ENCODE data around the gene TOGARAM2. TPM values are rescaled to one million over a fixed set of nuclear protein-coding genes. Genes with fewer than 3 reads are reported as not detected.

TOGARAM2 gene
- total and polyA plus RNA-seq, 9 donors = 0.52 to 3.8 (median 1.3) TPM

DNA sequence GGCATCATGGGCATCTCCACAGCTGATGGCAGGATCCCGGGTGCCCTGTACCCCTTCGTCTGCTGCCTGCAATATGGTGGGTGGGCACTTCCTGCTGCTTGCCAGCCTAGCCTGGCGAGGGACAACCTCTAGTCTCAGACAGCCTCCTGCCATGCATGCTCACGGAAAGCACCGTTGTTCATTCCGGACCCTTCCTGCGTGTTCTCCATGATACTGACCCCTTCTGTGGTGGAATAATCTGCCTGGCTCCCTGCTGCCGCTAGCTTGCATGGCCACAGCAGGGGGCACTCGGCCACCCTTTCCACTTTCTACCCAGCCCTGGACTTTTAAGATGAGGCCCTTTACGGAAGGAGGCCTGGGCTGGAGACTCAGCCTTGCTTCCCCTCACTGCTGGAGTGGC lies 81.3 kb downstream of the TOGARAM2 start:
- no peaks in the 10 kb centered on the region for H3K27me3 ChIP-seq (ENCODE audit: control insufficient read depth, insufficient read depth, low read length)
- H3K36me3 ChIP-seq (ENCODE audit: control insufficient read depth, insufficient read depth, low read length) = no peaks in the 10 kb centered on the region
- H3K4me1 ChIP-seq (ENCODE audit: control insufficient read depth, insufficient read depth, low read length) = peaks cover 37% of the 10 kb centered on the region
- no peak overlapping the region for H3K27ac ChIP-seq (ENCODE audit: low read length)
- H3K4me3 ChIP-seq (ENCODE audit: low read length) = no peak overlapping the region
- no peak for DNase-seq
- H3K9me3 ChIP-seq (replicated peaks; ENCODE audit: control insufficient read depth, low read depth, low read length) = no peaks in the 10 kb centered on the region
- 81% methylated on average over 9 of the region's 10 CpGs for WGBS (ENCODE audit: insufficient coverage)

DNA sequence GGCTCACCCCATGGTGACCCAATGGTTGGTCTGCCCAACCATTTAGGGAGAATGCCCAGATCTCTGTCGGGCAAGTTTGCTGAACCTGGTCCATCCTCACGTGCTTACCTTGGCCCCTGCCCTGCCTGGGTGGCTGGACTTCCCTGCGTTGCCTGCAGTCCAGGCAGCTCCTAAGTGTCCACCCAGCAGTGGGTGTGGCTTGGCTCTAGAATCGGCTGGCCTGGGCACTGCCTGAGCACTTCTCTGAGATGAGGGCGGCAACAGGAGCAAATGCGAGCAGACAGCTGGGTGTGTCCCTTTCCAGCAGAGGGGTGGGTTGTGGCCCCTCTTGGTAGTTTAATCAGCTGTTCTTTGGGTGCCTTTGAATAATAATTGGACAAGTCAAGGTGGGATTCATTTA lies 82.0 kb downstream of the TOGARAM2 start:
- Histone ChIP-seq H3K4me1 (ENCODE audit: control insufficient read depth, insufficient read depth, low read length) (peaks cover 37% of the 10 kb centered on the region), H3K36me3 (ENCODE audit: control insufficient read depth, insufficient read depth, low read length) (no peaks in the 10 kb centered on the region), H3K27ac (ENCODE audit: low read length) (no peak overlapping the region), H3K9me3 (replicated peaks; ENCODE audit: control insufficient read depth, low read depth, low read length) (no peaks in the 10 kb centered on the region), H3K27me3 (ENCODE audit: control insufficient read depth, insufficient read depth, low read length) (no peaks in the 10 kb centered on the region), H3K4me3 (ENCODE audit: low read length) (no peak overlapping the region)
- WGBS (ENCODE audit: insufficient coverage) = 61% methylated on average over 6 of the region's 6 CpGs
- DNase-seq = peak; percentile 60

GRCh38 chr2:29063646-29064345 lies 82.7 kb downstream of the TOGARAM2 start:
- peaks cover 37% of the 10 kb centered on the region for H3K4me1 ChIP-seq (ENCODE audit: control insufficient read depth, insufficient read depth, low read length)
- H3K4me3 ChIP-seq (ENCODE audit: low read length) = no peak overlapping the region
- peak overlapping the region; percentile 69 for H3K27ac ChIP-seq (ENCODE audit: low read length)
- WGBS (ENCODE audit: insufficient coverage) = 29% methylated on average over 10 of the region's 20 CpGs
- no peaks in the 10 kb centered on the region for H3K9me3 ChIP-seq (replicated peaks; ENCODE audit: control insufficient read depth, low read depth, low read length)
- H3K27me3 ChIP-seq (ENCODE audit: control insufficient read depth, insufficient read depth, low read length) = no peaks in the 10 kb centered on the region
- peak; percentile 87 for DNase-seq
- H3K36me3 ChIP-seq (ENCODE audit: control insufficient read depth, insufficient read depth, low read length) = no peaks in the 10 kb centered on the region

DNA sequence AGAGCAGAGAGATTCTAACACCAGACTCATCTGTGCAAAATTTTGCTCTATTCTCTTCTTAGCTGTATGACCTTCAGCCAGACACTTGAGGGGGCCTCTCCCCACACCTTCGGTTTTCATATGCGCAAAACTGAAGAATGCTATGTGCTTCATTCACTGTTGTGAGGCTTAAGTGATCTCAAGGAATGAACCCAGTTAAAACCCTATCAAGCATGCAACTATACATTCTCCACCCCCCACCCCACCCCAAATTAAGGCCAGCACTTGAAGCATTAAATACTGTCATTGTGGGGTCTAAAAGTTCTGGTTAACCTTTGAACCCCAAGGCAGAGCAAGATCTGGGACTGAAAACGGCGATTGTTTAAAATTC lies 83.2 kb downstream of the TOGARAM2 start:
- DNase-seq = no peak
- Histone ChIP-seq H3K9me3 (replicated peaks; ENCODE audit: control insufficient read depth, low read depth, low read length) (no peaks in the 10 kb centered on the region), H3K4me3 (ENCODE audit: low read length) (no peak overlapping the region), H3K36me3 (ENCODE audit: control insufficient read depth, insufficient read depth, low read length) (no peaks in the 10 kb centered on the region), H3K27ac (ENCODE audit: low read length) (peak overlapping the region; percentile 69), H3K27me3 (ENCODE audit: control insufficient read depth, insufficient read depth, low read length) (no peaks in the 10 kb centered on the region), H3K4me1 (ENCODE audit: control insufficient read depth, insufficient read depth, low read length) (peaks cover 37% of the 10 kb centered on the region)
- WGBS (ENCODE audit: insufficient coverage) = 92% methylated on average over 2 of the region's 4 CpGs

- H3K4me3 ChIP-seq (ENCODE audit: low read length) = no peak overlapping the region
- H3K36me3 ChIP-seq (ENCODE audit: control insufficient read depth, insufficient read depth, low read length) = no peaks in the 10 kb centered on the region
- 65% methylated on average over 11 of the region's 11 CpGs for WGBS (ENCODE audit: insufficient coverage)
- no peaks in the 10 kb centered on the region for H3K27me3 ChIP-seq (ENCODE audit: control insufficient read depth, insufficient read depth, low read length)
- DNase-seq = no peak
- H3K4me1 ChIP-seq (ENCODE audit: control insufficient read depth, insufficient read depth, low read length) = peaks cover 37% of the 10 kb centered on the region
- no peaks in the 10 kb centered on the region for H3K9me3 ChIP-seq (replicated peaks; ENCODE audit: control insufficient read depth, low read depth, low read length)
- no peak overlapping the region for H3K27ac ChIP-seq (ENCODE audit: low read length)
These were observed 83.6 kb downstream of the TOGARAM2 start for GRCh38 chr2:29064746-29065067.

DNA sequence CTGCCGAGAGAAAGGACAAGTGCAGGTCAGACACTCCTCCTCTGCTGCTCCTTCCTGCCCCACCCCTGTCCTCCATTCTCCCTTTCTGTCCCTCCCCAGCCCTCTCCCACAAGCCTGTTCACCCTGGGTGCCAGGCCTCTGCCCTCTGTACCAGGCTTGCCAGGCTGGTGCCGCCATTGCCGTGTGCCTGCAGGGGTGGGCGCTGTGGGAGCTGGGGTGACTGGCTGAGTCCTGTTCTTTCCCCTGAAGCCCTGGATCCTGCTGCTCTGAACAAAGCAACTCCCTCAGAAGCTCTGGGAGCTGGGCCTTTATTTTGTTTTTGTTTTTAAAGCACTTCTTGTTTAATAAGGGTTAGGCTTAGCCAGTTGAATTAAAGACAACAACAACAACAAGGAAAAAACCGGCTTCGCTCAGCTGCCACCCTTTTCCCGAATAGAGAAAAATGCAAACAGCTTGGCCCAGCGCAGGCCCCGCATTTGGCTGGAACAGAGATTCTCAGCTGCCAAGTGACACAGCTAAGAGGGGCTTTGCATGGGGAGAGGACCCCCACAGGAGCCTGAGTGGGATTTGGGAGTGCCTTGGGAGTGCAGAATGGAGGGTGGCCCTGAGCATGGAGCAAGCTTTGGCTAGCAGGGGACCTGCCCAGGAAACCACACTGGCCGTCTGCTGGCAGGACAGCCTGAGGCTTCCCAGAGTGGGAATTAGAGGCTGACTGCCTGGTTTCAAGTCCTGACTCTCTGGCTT lies 84.1 kb downstream of the TOGARAM2 start:
- DNase-seq = no peak
- 57% methylated on average over 7 of the region's 10 CpGs for WGBS (ENCODE audit: insufficient coverage)
- Histone ChIP-seq H3K9me3 (replicated peaks; ENCODE audit: control insufficient read depth, low read depth, low read length) (no peaks in the 10 kb centered on the region), H3K4me1 (ENCODE audit: control insufficient read depth, insufficient read depth, low read length) (peaks cover 37% of the 10 kb centered on the region), H3K36me3 (ENCODE audit: control insufficient read depth, insufficient read depth, low read length) (no peaks in the 10 kb centered on the region), H3K27me3 (ENCODE audit: control insufficient read depth, insufficient read depth, low read length) (no peaks in the 10 kb centered on the region), H3K27ac (ENCODE audit: low read length) (peak overlapping the region; percentile 47), H3K4me3 (ENCODE audit: low read length) (no peak overlapping the region)

GRCh38 chr2:29066271-29066860 lies 85.3 kb downstream of the TOGARAM2 start:
- H3K4me1 ChIP-seq (ENCODE audit: control insufficient read depth, insufficient read depth, low read length) = peaks cover 41% of the 10 kb centered on the region
- H3K9me3 ChIP-seq (replicated peaks; ENCODE audit: control insufficient read depth, low read depth, low read length) = no peaks in the 10 kb centered on the region
- no peak for DNase-seq
- no peak overlapping the region for H3K27ac ChIP-seq (ENCODE audit: low read length)
- H3K4me3 ChIP-seq (ENCODE audit: low read length) = no peak overlapping the region
- no peaks in the 10 kb centered on the region for H3K27me3 ChIP-seq (ENCODE audit: control insufficient read depth, insufficient read depth, low read length)
- H3K36me3 ChIP-seq (ENCODE audit: control insufficient read depth, insufficient read depth, low read length) = no peaks in the 10 kb centered on the region
- 97% methylated on average over 4 of the region's 8 CpGs for WGBS (ENCODE audit: insufficient coverage)

GRCh38 chr2:29066997-29067605 lies 86.0 kb downstream of the TOGARAM2 start:
- Histone ChIP-seq H3K4me3 (ENCODE audit: low read length) (no peak overlapping the region), H3K4me1 (ENCODE audit: control insufficient read depth, insufficient read depth, low read length) (peaks cover 47% of the 10 kb centered on the region), H3K9me3 (replicated peaks; ENCODE audit: control insufficient read depth, low read depth, low read length) (no peaks in the 10 kb centered on the region), H3K27ac (ENCODE audit: low read length) (no peak overlapping the region), H3K36me3 (ENCODE audit: control insufficient read depth, insufficient read depth, low read length) (no peaks in the 10 kb centered on the region), H3K27me3 (ENCODE audit: control insufficient read depth, insufficient read depth, low read length) (no peaks in the 10 kb centered on the region)
- no peak for DNase-seq
- WGBS (ENCODE audit: insufficient coverage) = 62% methylated on average over 5 of the region's 7 CpGs

GRCh38 chr2:29068513-29068912 lies 87.4 kb downstream of the TOGARAM2 start:
- WGBS (ENCODE audit: insufficient coverage) = 73% methylated on average over 7 of the region's 7 CpGs
- Histone ChIP-seq H3K4me3 (ENCODE audit: low read length) (no peak overlapping the region), H3K4me1 (ENCODE audit: control insufficient read depth, insufficient read depth, low read length) (peaks cover 38% of the 10 kb centered on the region), H3K27me3 (ENCODE audit: control insufficient read depth, insufficient read depth, low read length) (no peaks in the 10 kb centered on the region), H3K27ac (ENCODE audit: low read length) (no peak overlapping the region), H3K9me3 (replicated peaks; ENCODE audit: control insufficient read depth, low read depth, low read length) (no peaks in the 10 kb centered on the region), H3K36me3 (ENCODE audit: control insufficient read depth, insufficient read depth, low read length) (no peaks in the 10 kb centered on the region)
- no peak for DNase-seq

DNA sequence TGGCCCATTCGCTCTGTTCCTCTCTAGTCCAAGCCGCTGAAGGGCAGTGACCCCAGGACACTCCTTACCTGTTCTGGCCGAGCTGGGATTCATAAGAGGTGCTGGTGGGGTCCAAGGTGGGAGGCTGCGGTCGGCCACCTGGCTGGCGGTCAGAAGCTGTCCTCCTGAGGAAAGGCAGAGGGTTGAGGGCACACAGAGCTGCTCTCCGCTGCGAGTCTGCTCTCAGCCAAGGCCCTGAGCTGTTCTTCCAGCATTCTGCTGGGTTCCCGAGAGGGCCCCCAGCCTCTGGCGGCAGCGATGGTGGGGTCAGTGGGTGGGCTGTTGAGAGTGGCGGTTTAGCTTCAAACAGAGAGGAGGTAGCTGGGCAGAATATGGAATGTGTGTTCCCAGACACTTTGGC lies 89.4 kb downstream of the TOGARAM2 start:
- Histone ChIP-seq H3K9me3 (replicated peaks; ENCODE audit: control insufficient read depth, low read depth, low read length) (no peaks in the 10 kb centered on the region), H3K4me3 (ENCODE audit: low read length) (no peak overlapping the region), H3K4me1 (ENCODE audit: control insufficient read depth, insufficient read depth, low read length) (peaks cover 32% of the 10 kb centered on the region), H3K27ac (ENCODE audit: low read length) (no peak overlapping the region), H3K27me3 (ENCODE audit: control insufficient read depth, insufficient read depth, low read length) (no peaks in the 10 kb centered on the region), H3K36me3 (ENCODE audit: control insufficient read depth, insufficient read depth, low read length) (no peaks in the 10 kb centered on the region)
- 59% methylated on average over 12 of the region's 12 CpGs for WGBS (ENCODE audit: insufficient coverage)
- DNase-seq = no peak
